ENCODE results near the gene NCOA1.

DNA sequence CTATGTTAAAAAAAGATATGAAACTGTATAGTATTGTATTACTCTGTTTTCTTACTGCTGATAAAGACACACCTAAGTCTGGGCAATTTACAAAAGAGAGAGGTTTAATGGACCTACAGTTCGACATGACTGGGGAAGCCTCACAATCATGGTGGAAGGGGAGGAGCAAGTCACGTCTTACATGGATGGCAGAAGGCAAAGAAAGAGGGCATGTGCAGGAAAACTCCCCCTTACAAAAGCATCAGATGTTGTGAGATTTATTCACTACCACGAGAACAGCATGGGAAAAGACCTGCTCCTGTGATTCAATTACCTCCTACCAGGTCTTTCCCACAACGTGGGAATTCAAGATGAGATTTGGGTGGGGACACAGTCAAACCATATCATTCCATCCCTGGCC lies 57.0 kb downstream of the NCOA1 start:
- TF ChIP-seq SIN3A (IDR thresholded peaks at IDR 0.05; ENCODE audit: low read depth, low read length) (no peak), HDGF (IDR thresholded peaks at IDR 0.05) (no peak), CTCF (IDR thresholded peaks at IDR 0.05 in 2 of 3, conservative IDR thresholded peaks at IDR 0.05 in 1 of 3; ENCODE audit: control insufficient read depth in 2 of 3, extremely low read depth in 1 of 3, insufficient read depth in 1 of 3, low read depth in 3 of 3, low read length in 3 of 3) (no peak), BACH1 (IDR thresholded peaks at IDR 0.05; ENCODE audit: borderline replicate concordance) (no peak), ZNF274 (IDR thresholded peaks at IDR 0.05; ENCODE audit: insufficient read depth, insufficient read length) (no peak), MXI1 (IDR thresholded peaks at IDR 0.05; ENCODE audit: low read depth, low read length) (no peak), POLR2A (IDR thresholded peaks at IDR 0.05; ENCODE audit: low read depth, low read length) (no peak), RAD21 (IDR thresholded peaks at IDR 0.05; ENCODE audit: insufficient read depth, low read depth, low read length) (no peak), POLR2AphosphoS5 (IDR thresholded peaks at IDR 0.05; ENCODE audit: low read length) (no peak)
- TF ChIP-seq, protein P1, sequence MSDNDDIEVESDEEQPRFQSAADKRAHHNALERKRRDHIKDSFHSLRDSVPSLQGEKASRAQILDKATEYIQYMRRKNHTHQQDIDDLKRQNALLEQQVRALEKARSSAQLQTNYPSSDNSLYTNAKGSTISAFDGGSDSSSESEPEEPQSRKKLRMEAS (IDR thresholded peaks at IDR 0.05; ENCODE audit: low read depth, low read length), result no peak

Measured in GM12878 (cell line).